Measurements from ENCODE around the gene PUS1. TPM values are rescaled to one million over a fixed set of nuclear protein-coding genes. Genes with fewer than 3 reads are reported as not detected.
"Not testable (repeated sequence)": the region's sequence is repeated elsewhere in the genome, so short reads cannot be mapped to it uniquely, and the experiment has no call there.

Gene PUS1
- total RNA-seq: 10 to 100 TPM; 10.9 to 23.6 (median 16.4) TPM

- WGBS, 2 donors: 1 to 2% methylated on average over 49 to 57 of the region's 84 CpGs
- peak in 1 of 2 donors; percentile 59 for TF ChIP-seq POLR2A (IDR thresholded peaks at IDR 0.05)
- TF ChIP-seq, protein P1, sequence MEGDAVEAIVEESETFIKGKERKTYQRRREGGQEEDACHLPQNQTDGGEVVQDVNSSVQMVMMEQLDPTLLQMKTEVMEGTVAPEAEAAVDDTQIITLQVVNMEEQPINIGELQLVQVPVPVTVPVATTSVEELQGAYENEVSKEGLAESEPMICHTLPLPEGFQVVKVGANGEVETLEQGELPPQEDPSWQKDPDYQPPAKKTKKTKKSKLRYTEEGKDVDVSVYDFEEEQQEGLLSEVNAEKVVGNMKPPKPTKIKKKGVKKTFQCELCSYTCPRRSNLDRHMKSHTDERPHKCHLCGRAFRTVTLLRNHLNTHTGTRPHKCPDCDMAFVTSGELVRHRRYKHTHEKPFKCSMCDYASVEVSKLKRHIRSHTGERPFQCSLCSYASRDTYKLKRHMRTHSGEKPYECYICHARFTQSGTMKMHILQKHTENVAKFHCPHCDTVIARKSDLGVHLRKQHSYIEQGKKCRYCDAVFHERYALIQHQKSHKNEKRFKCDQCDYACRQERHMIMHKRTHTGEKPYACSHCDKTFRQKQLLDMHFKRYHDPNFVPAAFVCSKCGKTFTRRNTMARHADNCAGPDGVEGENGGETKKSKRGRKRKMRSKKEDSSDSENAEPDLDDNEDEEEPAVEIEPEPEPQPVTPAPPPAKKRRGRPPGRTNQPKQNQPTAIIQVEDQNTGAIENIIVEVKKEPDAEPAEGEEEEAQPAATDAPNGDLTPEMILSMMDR (IDR thresholded peaks at IDR 0.05): no peak
- Histone ChIP-seq H3K36me3 (peaks cover 16 to 18% of the 10 kb centered on the region in 2 donors), H3K27me3 (no peaks in the 10 kb centered on the region), H3K4me3 (replicated peaks in 1 of 3) (peak within 1 kb of the TSS; percentile 60 to 86 (median 62)), H3K4me1 (peaks cover 7 to 12% of the 10 kb centered on the region in 2 donors), H3K27ac (peak within 1 kb of the TSS; percentile 49 to 86 (median 64)), H3K9me3 (no peaks in the 10 kb centered on the region)
- peak; percentile 92 to 95 for DNase-seq
- intact Hi-C loops (cut with DNase I): loop anchor here (2.0 kb wide), 1 partner anchor 34 kb away; the partner anchor contains the start of gene ULK1
These were observed at the start of gene PUS1 for GRCh38 chr12:131928711-131929580. Gene PUS1 (plus strand): TSS chr12:131929276. CDS start chr12:131929723, 447 bp downstream.

GRCh38 chr12:131882804-131883520 lies 46.1 kb upstream of the PUS1 start:
- DNase-seq: no peak
- 78% methylated on average over 16 of the region's 16 CpGs for WGBS, 2 donors
- no peaks in the 10 kb centered on the region for H3K27me3 ChIP-seq
- H3K9me3 ChIP-seq: no peaks in the 10 kb centered on the region
- no peak for TF ChIP-seq POLR2A (IDR thresholded peaks at IDR 0.05)
- TF ChIP-seq, protein P1 (IDR thresholded peaks at IDR 0.05): no peak
- H3K4me1 ChIP-seq: no peaks in the 10 kb centered on the region
- no peak overlapping the region for H3K4me3 ChIP-seq (replicated peaks in 1 of 3)
- H3K36me3 ChIP-seq: no peaks in the 10 kb centered on the region
- H3K27ac ChIP-seq: no peak overlapping the region
- intact Hi-C loops (cut with DNase I): no loop called here

GRCh38 chr12:131883521-131883900 lies 45.6 kb upstream of the PUS1 start:
- no peaks in the 10 kb centered on the region for H3K9me3 ChIP-seq
- intact Hi-C loops (cut with DNase I): no loop called here
- H3K27ac ChIP-seq: no peak overlapping the region
- H3K4me1 ChIP-seq: no peaks in the 10 kb centered on the region
- no peaks in the 10 kb centered on the region for H3K27me3 ChIP-seq
- H3K4me3 ChIP-seq (replicated peaks in 1 of 3): no peak overlapping the region
- no peak for TF ChIP-seq POLR2A (IDR thresholded peaks at IDR 0.05)
- TF ChIP-seq, protein P1 (IDR thresholded peaks at IDR 0.05): no peak
- DNase-seq: no peak
- 88 to 89% methylated on average over 4 of the region's 4 CpGs for WGBS, 2 donors
- no peaks in the 10 kb centered on the region for H3K36me3 ChIP-seq

- H3K36me3 ChIP-seq; DNase-seq; H3K27me3 ChIP-seq; H3K4me3 ChIP-seq (replicated peaks in 1 of 3); H3K27ac ChIP-seq; H3K9me3 ChIP-seq; intact Hi-C loops (cut with DNase I); H3K4me1 ChIP-seq: not testable (repeated sequence)
- WGBS, 2 donors: 90 to 93% methylated on average over 8 of the region's 8 CpGs
These were observed 44.0 kb upstream of the PUS1 start for GRCh38 chr12:131885076-131885475.

DNA sequence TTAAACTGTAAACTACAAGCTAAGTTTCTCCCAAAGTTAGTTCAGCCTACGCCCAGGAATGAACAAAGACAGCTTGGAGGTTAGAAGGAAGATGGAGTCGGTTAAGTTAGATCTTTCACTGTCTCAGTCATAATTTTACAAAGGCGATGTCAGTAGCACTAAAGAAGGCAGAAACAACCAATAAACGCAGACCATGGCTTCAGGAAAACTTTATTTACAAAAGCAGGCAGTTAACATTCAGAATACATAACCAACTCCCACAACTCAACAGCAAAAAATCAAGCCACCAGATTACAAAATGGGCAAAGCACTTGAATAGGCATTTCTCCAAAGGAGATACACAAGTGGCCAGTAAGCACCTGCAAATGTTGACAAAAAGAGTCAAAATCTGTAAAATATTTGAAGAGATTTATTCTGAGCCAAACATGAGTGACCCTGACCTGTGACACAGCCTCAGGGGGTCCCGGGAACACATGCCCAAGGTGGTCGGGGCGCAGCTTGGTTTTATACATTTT lies 43.5 kb upstream of the PUS1 start:
- no peaks in the 10 kb centered on the region for H3K36me3 ChIP-seq
- H3K27ac ChIP-seq: no peak overlapping the region
- WGBS, 2 donors: 94 to 95% methylated on average over 7 of the region's 7 CpGs
- intact Hi-C loops (cut with DNase I): no loop called here
- DNase-seq: no peak
- H3K4me3 ChIP-seq (replicated peaks in 1 of 3): no peak overlapping the region
- no peaks in the 10 kb centered on the region for H3K9me3 ChIP-seq
- H3K4me1 ChIP-seq: no peaks in the 10 kb centered on the region
- TF ChIP-seq, protein P1 (IDR thresholded peaks at IDR 0.05): no peak
- no peak for TF ChIP-seq POLR2A (IDR thresholded peaks at IDR 0.05)
- no peaks in the 10 kb centered on the region for H3K27me3 ChIP-seq

DNA sequence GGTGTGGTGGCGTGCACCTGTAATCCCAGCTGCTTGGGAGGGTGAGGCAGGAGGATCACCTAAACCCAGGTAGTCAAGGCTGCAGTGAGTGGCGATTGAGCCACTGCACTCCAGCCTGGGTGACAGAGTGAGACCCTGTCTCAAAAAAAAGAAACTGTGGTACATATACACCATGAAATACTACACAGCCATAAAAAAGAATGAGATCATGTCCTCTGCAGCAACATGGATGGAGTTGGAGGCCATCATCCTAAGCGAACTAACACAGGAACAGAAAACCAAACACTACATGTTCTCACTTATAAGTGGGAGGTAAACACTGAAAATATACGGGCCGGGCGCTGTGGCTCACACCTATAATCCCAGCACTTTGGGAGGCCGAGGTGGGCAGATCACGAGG lies 37.4 kb upstream of the PUS1 start:
- H3K36me3 ChIP-seq; intact Hi-C loops (cut with DNase I); H3K9me3 ChIP-seq; H3K4me3 ChIP-seq (replicated peaks in 1 of 3); H3K27me3 ChIP-seq; H3K27ac ChIP-seq; DNase-seq: not testable (repeated sequence)
- peaks cover 10 to 11% of the 10 kb centered on the region in 2 donors for H3K4me1 ChIP-seq
- WGBS, 2 donors: 84 to 86% methylated on average over 8 of the region's 8 CpGs
